IPS-11a (cell line): Measurements from ENCODE around the gene RBP3.

ENCODE experiments used
- H3K4me3 ChIP-seq: one replicate; pipeline ENCODE4 v1.5.1; 2013; ENCODE audit warnings: low read depth, low read length, control low read depth

RBP3 gene

DNA sequence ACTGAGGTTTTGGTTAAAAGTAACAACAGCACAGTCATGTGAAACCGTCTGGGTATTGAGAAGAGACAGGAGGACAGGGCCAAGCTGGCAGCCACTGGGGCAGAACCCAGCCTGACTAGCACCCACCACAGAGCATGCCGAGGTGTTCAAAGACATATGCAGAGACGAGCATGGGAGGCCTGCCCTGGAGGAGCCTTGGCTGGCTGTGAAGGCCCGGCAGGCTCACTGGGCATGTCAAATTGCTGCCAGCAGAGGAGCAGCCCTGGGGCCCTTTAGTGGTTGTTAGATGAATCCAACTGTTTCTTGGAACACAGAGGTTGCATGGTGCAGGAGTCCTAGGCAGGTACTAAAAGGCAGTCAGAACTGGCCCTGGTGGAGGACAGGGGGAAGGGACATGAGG lies 30.9 kb upstream of the RBP3 start:
- no peak overlapping the region for H3K4me3 ChIP-seq

DNA sequence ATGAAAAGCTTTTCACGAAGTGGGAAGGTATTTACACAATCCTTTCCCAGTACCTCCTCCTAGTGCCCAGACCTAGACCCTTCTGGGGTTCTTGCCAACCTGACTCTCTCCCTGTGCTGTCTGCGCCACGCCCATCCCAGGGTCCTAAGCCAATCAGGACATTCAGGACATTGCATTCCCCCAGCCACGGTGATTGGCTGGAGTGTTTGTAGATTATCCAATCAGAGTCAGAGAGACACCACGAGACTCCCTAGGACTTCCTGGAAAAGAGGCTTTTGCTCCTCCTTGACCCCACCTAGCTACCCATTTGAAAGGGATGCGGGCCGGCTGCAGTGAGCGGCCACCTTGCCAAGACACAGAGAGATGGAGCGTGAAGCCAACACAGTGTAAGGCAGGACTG lies 29.5 kb upstream of the RBP3 start:
- no peak overlapping the region for H3K4me3 ChIP-seq

DNA sequence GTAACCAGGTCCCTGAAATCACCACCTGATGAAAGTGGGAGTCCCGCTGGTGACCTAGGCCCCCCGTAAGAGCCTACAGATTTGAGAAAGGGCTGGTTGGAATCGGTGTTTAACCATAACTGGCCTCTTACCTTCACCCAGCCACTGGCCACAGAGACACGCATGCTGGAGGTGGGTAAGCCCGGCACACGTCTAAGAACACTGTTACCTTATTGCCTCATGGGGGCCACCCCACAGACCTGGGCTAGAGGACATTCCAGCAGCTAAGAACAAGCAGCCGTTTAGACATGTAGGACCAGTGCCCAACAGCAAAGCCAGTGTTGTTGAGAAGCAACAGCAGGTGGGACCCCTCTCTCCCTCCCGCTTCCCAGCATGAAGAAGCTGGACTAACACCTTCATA lies 28.4 kb upstream of the RBP3 start:
- H3K4me3 ChIP-seq, result no peak overlapping the region

DNA sequence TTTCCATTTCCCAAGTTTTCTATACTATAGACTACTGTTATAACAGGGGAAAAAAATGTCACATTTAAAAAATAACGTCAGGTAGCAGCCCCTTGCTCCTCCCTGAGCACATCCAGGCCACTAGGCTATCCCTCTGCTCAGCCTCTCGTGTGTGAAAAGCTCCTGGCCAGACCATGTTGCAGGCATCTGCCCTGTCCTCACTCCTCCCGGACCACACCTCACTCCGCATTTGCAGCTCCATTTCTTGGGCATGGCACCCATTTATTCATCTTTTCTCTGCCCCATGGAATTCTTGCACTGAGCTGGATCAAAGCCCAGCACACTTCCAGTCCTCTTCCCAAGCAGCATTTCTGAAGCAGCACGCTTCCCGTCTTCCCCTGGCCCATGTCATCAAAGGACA lies 27.4 kb upstream of the RBP3 start:
- no peak overlapping the region for H3K4me3 ChIP-seq

DNA sequence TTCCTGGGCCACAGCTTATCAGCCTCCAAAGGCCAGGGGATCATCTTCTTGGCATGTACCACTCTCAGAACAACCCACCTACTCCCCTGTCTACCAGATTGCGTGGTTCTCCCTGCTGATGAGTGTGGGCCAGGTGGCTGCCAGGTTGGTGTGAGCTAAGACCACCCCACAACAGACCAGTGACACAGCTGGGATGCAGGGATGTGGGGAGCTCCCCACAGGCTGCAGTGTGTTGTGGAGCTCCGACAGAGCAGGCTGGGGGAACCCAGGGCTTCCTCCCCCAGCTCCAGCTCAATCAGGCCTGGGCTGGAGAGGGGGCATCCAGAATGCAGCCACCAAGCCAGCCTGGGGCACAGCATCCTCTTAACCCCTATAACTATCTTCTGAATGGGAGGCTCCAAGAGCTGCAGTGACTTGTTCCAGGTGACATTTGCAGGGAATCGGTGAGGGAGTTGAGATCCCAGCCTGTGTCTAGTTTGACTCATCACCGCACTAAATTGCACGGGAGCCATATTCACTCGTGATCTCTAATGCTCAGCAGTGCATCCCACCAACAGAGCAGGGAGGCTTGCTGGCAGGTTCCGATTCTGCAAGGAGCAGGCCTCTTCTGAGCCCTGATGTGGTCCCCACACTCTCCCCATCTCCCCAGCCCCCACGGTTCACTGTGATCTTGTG lies 26.5 kb upstream of the RBP3 start:
- H3K4me3 ChIP-seq, result no peak overlapping the region

DNA sequence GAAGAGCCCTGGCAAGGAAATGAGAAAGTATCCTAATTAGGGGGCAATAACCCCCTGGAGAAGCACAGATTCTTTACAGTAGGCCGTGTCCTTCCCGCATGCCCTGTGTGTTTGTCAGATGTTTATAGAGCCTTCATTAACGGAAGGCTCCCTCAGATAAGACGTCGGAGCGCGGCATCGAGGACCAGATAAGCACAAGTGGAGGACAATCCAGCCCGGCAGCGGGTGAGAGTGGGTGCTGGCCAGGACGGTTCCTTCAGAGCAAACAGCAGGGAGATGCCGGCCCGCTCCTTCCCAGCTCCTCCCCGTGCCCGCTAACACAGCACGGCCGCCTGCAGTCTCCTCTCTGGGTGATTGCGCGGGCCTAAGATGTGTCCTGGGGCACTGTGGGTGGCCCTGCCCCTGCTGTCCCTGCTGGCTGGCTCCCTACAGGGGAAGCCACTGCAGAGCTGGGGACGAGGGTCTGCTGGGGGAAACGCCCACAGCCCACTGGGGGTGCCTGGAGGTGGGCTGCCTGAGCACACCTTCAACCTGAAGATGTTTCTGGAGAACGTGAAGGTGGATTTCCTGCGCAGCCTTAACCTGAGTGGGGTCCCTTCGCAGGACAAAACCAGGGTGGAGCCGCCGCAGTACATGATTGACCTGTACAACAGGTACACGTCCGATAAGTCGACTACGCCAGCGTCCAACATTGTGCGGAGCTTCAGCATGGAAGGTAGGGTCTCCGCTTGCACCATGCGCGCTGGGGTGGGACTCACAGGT lies 25.7 kb upstream of the RBP3 start, which contains the start of gene GDF2:
TSS of gene GDF2 (plus strand) at position 155 of the 762 bp plus-strand sequence. CDS start at position 370, 215 bp downstream.
- no peak within 1 kb of the TSS for H3K4me3 ChIP-seq

DNA sequence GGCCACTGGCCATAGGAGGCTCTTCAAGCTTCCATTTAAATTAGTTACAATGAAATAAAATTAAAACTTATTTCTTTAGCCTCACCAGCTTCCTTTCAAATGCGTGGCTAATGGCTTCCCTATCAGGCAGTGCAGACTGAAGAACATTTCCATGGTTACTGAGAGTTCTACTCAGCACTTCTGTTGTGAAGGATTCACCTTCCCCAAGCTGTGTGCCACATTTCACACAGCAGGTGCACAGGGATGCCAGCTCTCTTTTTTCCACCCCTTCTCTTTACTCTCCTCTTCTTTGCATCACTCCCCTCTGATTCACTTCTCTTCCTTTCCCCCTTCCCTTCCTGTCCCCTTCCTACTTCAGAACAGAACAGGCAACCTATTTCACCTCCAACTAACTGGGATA lies 25.1 kb upstream of the RBP3 start:
- no peak overlapping the region for H3K4me3 ChIP-seq

DNA sequence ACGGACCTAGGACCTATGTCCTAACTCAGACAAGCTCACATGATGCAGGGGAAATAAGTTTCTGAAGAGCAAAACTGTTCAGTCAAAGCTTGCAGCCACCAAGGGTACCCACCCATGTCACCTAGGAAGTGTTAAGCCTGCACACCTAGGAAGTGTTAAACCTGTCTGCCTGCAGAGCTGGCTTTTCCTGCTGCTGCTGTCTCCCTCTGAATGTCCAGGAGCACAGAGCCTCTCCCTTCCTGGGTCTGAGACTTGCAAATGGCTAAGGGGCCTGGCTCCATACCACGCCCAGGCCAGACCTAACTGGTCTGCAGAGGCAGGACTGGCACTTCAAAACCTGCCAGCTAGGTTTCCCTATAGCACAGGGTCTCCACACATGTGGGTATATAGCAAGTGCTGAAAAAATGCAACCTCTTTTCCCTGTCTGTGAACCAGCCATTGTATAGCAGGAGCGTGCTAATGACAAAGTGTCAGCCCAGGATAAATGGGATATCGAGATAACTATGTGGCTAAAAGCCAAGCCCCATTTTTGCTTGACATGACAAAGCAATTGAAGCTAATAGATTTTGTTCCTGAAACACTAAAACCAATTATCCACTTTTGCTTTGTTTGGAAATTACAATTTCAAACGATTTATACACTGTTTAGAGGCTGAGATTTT lies 24.4 kb upstream of the RBP3 start:
- H3K4me3 ChIP-seq, result no peak overlapping the region

DNA sequence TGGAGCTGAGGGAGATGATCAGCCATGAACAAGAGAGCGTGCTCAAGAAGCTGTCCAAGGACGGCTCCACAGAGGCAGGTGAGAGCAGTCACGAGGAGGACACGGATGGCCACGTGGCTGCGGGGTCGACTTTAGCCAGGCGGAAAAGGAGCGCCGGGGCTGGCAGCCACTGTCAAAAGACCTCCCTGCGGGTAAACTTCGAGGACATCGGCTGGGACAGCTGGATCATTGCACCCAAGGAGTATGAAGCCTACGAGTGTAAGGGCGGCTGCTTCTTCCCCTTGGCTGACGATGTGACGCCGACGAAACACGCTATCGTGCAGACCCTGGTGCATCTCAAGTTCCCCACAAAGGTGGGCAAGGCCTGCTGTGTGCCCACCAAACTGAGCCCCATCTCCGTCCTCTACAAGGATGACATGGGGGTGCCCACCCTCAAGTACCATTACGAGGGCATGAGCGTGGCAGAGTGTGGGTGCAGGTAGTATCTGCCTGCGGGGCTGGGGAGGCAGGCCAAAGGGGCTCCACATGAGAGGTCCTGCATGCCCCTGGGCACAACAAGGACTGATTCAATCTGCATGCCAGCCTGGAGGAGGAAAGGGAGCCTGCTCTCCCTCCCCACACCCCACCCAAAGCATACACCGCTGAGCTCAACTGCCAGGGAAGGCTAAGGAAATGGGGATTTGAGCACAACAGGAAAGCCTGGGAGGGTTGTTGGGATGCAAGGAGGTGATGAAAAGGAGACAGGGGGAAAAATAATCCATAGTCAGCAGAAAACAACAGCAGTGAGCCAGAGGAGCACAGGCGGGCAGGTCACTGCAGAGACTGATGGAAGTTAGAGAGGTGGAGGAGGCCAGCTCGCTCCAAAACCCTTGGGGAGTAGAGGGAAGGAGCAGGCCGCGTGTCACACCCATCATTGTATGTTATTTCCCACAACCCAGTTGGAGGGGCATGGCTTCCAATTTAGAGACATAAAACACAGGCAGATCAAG lies 22.6 kb upstream of the RBP3 start:
- H3K4me3 ChIP-seq, result no peak overlapping the region

DNA sequence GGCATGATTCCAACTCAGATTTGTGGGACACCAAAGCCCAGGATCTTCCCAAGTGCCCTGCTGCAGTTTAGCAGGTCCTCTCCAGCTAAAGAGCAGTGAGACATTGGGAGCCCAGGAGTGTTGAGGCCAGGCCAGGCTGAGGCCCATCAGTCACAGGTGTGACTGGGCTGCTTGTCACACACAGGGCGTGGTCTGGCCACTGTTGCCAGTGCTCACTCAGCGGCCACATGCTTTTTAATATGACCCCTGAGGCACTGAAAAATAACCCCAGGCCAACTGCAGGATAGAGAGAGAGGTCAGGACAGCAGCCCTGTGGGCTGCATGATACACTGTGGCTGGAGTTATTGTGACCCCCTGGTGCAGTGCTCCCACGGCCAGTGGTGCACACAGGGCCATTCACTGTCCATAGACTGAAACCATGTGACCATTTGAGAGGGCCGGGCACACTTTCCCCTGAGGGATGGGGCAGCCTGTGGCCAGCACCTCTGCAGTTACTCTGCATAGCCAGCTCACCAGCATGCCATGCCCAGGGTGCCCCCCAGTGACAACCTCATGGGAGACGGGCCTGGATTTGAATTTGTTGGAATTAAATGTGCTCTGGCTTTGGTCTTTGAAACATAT lies 21.7 kb upstream of the RBP3 start:
- no peak overlapping the region for H3K4me3 ChIP-seq

DNA sequence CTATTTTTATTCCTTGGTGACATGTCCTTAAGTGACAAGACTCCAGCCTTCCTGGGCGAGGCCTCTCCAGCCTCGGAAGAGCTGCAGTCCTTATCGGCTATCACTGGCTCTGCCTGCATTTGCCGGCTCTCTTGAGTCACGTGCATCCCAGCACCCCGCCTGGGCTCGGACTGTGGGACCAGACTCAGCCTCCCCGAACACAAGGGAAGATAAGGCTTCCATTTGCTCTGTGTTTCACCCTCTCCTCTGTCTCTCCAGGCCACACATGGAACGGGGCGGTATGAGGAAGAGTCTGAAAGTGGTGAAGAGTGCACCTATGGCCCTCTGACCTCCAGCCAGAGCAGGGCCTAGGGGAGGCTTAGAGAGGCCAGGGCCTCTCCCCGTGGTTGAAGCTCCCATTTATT lies 21.2 kb upstream of the RBP3 start:
- H3K4me3 ChIP-seq, result no peak overlapping the region

DNA sequence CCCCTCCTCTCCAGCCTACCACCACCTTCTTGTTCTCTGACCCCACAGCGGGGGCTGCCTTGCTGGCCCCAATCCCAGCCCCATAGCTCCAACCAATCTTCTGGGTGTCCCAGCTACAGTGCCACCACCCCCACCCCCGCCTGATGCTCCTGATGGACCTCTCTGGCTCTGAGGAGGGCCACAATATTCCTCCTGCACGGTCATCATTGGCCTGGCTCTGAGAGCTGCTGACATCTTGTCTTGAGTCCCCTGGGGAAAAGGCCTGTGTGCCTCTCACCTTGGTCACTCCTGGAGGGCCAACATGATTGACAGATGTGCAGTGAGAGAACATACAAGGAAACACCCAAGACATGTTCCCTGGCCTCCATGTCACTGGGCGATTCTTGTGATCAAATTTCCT lies 18.3 kb upstream of the RBP3 start:
- no peak overlapping the region for H3K4me3 ChIP-seq

DNA sequence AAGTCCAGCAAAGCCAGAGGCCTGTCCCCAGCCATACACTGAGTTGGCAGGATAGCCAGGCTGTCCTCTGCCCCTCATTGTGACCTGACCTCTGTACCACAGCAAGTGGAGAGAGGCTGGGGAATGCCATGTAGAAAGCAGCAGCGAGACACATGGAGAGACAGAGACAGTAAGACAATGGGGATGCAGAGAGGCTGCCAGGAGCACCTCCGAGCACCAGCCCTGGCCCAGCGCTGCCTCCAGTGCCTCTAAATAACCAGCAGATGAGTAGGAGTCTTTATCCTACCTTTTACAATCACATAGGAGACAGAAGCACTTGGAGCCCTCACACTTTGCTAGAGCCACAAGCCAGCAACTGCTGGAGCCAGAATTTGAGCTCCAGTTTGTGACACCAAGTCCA lies 17.8 kb upstream of the RBP3 start:
- no peak overlapping the region for H3K4me3 ChIP-seq

DNA sequence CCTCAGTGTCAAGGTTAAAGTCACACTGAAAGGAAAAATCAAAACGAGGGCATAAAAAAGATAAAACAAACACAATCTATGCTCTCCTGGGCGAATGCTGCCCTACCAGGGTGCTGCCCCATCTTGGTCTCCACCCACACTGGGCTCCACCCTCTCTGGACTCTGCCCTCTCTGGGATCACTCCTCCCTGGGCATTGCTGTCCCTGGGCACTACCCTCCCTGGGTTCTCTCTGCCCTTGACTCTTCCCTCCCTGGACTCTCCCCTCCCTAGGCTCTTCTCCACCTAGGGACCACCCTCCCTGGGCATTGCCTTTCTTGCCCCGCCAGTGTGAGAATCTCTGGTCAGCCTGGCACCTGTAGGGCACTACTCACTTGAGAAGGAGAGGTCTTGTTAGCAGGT lies 17.4 kb upstream of the RBP3 start:
- H3K4me3 ChIP-seq, result no peak overlapping the region

DNA sequence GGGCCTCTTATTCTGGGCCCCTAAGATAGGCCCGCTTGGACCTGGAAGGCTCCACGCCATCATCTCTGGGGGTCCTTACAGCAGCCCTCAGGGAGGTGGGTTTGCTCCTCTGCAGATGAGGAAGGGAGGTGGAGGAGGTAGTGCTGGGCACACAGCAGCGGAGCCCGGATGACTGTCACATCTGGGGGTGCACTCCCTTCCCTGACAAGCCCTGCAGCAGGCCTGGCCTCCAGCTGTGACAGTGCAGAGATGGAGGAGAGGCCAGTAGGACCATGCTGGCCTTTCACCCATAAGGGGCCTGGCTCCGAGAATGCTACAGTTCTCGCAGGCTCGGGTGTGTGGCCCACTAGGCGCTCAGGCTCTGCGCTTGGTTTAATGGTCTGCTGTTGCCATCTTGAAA lies 16.7 kb upstream of the RBP3 start:
- no peak overlapping the region for H3K4me3 ChIP-seq

DNA sequence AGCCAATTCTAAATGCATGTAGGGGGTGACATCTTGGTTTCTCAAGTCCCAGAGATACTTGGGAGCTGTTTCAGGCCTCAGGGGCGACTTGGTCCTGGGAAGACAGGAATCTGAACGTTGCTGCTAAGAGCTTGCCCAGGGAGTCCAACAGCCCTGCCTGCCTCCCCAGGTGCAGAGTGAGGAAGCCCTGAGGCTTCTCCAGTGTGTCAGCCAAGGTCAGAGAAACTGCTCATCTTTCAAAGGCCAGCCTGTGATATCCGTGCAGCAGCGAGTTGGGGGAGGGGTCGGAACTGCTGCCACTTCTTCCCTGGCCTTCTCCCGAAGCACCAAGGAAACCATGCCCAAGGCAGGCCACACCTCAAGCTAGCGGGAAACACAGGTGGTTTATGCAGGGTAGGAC lies 16.2 kb upstream of the RBP3 start:
- no peak overlapping the region for H3K4me3 ChIP-seq

DNA sequence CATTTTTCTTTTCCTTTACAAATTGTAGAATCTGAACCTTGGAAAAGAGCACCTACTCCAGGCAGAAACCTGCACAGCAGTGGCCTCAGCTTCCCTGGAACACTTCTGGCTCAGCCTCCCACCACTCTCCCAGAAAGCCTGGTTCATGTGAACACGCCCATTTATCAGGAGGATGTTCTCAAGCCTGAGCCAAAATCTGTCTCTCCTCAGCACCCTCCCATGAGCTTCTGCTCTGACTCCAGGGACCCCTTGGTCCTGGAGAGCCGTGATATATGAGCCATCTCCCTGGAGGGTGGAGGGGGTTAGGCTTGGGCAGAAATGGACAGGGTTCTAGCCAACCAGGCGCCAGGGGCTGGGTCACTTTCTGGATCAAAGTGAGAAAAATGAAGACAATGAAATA lies 15.8 kb upstream of the RBP3 start:
- no peak overlapping the region for H3K4me3 ChIP-seq

DNA sequence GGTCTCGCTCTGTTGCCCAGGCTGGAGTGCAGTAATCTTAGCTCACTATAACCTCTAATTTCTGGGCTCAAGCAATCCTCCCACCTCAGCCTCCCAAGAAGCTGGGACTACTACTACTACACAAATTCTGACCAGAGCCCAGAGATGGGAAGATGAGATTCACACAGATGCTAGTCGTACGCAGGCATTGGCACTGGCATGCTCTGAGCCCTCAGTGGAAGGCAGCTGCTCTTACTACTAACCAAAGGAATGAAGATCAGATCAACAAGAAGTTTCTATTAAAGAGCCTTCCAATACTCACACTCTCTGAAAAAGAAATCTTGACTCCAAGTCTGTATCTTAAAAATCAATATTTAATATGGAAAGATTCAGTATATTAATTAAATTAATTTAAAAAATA lies 15.2 kb upstream of the RBP3 start:
- no peak overlapping the region for H3K4me3 ChIP-seq

DNA sequence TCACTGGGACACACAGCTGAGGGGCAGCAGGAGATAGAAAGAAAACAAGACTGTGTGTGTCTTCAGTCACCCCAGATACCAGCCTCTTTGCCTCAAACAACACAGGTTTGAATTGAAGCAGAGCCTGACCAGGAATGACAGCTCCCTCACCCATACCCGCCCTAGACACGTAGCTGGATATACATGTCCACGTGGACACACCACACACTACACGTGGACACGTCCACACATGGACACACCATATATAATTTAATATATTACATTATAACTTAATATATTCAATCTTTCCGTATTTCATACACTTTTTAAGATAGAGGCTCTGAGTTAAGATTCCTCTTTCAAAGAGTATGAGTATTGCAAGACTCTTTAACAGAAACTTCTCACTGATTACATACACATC lies 14.6 kb upstream of the RBP3 start:
- no peak overlapping the region for H3K4me3 ChIP-seq

DNA sequence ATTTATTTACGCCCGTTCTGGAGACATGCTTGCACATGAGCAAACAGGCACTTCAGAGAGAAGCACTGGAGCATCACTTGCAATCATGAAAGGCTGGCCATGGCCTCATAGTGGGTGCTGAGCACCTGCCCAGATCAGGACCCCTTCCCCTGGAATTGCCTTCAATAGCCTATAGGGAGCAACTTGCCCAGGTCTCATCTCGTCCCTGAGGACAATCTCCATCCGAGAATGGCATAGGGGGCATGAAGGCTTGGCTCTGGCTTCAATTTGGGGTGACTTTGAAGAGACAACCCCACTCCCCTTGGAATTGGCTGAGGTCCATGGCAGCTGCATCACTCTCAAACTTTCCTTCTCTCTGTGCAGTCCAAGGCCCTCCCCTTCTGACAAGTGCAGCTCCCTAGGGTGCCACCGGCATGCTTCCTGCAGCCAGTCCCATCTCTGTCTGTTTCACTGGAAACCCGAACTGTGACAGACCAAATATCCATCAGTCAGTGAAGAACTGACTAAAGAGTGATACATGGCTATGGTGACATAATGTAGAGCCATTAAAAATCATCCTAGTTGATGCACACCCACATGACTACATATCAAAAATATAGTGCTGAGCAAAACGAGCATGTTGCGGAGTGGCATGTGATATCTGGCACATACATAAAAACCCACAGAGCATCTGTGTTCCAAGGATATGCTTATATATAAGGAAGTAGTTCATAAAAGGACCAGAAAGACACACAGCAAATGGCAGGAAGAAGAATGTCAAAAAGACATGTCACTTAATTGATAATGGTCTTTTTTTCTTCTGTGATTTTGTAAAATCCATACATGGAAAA lies 13.5 kb upstream of the RBP3 start:
- H3K4me3 ChIP-seq, result no peak overlapping the region
